DMS 273 (cell line): ENCODE data around the gene DOK7.
A peak's percentile ranks its signal among the peaks of the same experiment; 100 is the strongest.

ENCODE experiments used
- DNase-seq: peaks from one replicate; lab custom pipeline; 2025; ENCODE audit not compliant: unreplicated experiment; lab: John Stamatoyannopoulos, UW

Gene DOK7

DNA sequence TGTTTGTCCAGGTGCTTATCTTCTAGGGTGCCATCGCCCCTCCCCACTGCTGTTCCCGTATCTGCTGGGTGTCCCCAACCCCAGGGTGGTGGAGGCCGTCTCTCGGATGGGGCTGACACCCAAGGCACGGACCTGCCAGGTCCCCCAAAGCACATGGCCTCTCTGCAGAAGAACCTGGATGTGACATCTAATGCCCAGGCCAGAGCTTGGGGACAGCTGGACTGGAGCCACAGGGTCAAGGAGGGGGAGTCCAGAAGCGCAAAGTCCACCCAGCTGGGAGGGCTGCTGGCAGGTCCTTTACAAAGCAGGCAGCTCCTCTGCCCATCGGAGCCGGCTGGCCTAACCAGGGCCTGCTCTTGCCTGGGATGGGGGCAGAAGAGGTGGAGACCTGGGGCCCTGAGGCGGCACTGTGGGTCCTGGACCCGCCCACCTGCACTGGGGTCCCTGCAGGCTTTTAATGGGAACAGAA is 751 bp upstream of the DOK7 start:
- DNase-seq, result no peak

DNA sequence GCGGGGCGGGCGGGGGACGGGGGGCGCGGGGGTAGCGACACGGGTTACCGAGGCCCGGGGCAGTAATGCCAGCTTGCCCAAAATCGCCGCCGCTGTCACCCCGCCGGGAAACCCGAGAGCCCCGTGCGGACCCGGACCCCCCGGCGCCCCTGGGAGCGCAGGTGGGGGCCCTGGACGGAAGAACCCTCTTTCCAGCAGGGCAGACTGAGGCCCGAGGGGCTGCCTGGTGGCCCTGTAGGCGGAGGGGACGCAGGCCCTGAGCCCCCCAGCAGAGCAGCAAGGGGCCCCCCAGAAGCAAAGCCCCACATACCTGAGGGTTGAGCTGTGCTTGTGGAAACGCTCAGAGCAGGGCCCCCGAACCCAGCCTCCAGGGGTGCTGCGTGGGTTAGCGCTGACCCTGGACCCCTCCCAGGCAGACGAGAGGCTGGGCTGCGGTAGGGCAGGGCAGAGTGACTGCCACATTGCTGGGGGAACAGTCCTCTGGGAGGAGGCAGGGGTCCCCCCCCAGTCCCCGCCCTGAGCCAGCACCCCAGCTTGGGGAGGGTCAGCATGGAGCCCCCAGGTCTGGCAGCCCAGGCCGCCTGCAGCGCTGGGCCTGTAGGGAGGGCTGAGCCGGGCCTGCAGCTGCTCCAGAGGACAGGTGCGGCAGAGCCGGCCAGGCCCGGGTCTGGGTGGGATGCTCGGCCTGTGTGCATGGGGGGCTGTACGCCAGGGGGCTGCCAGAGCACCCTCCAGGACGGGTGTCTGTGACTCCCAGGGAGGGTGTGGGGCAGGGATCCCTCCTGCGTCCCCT is 646 bp downstream of the DOK7 start:
- no peak for DNase-seq

- no peak for DNase-seq
Measured at GRCh38 chr4:3464349-3464905, 1.3 kb downstream of the DOK7 start.

GRCh38 chr4:3464911-3465697 is 2.0 kb downstream of the DOK7 start:
- DNase-seq, result no peak

DNA sequence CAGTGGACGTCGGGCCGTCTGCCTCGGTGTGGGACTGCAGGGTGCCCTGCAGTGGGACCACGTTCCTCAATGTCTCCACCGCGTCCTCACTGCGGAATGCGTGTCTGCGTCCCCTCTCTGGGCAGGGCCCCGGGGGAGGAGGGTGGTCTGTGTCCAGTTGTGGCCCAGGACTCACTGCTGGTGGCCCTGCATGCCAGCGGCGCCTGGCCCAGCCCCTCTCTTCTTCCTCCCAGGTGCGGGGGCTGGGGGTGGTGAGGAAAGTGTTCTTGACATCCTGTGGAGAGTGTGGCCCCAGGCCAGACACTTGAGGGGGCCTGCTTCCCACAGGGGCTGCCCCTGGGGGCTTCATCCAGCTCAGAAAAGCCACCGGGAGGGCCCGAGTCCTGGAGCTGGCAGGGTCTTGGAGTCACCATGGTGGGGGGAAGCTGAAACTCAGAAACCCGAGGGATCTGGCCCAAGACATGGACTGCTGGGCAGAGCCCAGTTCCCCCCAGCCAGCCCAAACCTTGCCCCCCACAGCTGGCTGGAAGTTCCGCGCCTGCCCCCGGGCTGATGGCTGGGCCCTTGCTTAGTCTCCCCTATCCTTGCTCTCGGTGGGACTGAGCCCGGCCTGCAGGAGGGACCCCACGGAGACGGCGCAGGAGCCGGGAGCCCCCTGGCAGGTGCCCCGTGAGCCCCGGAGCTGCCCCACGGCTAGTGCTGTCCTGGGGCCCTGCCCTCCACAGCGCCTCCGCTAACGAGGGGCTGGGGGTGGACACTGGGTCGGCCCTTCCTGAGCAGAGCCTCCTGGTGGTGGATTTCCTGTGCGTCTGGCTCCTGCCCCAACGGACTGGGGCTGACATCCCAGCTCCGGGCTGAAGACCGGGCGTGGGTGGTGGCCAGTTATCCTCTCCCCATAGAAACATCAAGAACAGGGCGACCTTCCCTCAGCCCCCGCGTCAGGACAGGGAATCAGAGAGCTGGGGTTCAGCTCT is 2.9 kb downstream of the DOK7 start:
- no peak for DNase-seq

DNA sequence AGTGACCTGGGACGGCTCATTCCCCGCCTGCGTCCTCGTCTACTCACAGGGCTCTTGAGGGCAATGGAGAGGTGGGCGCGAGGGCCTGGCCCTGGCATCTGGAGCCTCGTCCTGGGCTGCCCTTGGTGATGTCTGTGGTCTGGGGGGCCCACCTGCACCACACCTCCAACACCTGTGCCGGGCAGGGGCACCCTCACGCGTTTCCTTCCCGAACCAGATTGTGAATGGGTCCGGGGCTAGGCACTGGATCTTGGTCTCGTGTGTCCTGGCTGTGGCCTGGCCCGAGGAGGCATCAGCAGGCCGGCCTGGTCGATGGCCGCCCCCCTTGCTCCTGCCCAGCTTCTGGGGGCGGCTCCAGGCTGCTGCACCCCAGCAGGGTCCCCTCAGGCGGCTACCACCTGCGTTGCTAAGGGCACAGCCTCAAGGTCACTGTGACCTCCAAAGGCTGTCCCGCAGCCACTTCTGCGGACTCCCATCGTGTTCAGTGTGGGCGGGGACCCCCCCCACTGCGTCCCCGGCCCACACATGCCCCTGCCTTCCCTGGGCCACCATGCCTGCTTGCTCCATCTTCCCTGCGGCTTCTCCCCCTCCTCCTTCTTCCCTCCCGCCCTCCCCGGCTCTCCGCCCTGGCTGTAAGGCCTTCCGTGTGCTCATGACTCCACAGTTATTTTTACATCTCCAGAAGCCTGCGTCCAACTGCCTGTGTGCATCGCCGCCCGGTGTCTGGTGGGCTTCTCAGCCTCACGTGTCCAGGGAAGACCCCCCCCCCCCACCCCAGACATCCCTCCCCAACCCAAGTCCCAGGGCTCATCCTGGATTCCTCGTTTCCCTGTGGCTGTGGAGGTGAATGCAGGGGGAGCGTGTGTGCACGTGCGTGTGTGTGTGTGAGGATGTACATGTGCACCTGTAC is 3.8 kb downstream of the DOK7 start:
- DNase-seq, result no peak

DNA sequence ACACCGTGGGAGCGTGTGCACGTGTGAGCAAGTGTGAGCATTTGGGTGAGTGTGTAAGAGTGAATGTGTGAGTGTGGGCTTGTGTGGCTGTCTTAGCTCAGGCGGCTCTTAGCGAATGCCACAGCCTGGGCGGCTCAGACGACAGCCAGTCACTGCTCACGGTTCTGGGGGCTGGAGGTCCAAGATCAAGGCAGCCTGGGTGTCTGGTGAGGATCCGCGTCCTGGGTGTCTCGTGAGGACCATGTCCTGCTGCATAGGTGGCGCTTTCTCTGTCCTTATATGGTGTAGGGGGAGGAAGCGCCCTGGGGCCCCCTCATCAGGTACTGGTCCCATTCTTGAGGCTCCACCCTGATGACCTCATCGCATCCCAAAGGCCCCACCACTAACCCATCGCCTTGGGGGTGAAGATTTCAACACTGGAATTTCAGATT is 4.5 kb downstream of the DOK7 start:
- DNase-seq, result no peak

- no peak for DNase-seq
Measured at GRCh38 chr4:3468154-3468553, 5.0 kb downstream of the DOK7 start.

DNA sequence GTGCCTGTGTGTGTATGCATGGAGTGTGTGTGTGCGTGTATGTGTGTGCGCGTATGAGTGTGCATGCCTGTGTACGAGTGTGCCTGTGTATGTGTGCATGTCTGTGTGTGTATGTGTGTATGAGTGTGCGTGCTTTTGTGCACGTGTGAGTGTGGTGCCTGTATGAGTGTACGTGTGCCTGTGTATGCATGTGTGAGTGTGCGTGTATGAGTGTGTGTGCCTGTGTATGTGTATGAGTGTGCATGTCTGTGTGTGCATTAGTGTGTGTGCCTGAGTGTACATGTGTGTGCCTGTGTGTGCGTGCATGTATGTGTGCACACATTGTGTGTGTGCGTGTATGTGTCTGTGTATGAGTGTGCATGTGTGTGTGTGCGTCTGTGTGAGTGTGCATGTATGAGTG is 5.7 kb downstream of the DOK7 start:
- DNase-seq, result no peak

DNA sequence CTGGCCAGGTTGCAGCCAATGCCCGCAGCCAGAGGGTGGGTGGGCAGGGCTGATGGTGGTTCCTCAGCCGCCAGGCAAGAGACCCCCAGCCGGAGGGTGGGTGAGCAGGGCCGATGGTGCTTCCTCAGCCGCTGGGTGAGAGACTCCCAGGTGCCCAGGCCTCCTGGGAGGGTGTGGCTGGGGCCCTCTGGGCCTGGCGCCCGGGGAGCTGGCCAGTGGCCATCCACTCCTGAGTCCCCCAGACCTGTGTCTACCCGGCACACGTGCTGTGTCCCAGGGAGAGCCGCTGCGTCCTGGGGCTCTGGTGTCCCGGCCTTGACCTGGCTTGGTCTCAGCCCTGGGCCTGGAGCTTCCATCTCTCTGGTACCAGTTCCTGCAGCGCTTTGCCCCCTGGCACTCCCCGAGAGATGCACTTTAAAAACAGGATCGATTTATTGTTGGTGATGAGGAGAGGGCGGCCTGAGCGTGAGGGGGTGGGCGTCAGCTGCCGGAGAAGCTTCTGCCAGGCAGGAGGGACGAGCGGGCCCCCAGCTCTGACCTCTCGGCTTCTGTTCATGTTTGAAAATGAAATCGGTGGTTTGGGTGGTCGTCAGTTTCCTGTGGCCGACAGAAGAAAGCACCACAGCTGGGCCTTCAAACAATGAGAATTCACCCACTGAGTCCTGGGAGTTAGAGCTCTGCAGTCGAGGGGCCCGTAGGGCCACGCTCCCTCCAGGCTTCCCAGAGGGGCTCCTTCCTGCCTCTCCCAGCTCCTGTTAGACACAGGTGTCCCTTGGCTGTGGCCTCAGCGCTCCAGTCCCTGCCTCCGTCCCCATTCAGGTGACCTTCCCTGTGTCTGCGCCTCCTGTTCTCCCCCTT is 6.5 kb downstream of the DOK7 start:
- DNase-seq, result no peak

GRCh38 chr4:3470244-3471097 is 7.4 kb downstream of the DOK7 start:
- peak; percentile 51 for DNase-seq

- DNase-seq, result no peak
Measured at GRCh38 chr4:3471098-3471760, 8.1 kb downstream of the DOK7 start.

GRCh38 chr4:3471886-3472285 is 8.8 kb downstream of the DOK7 start:
- no peak for DNase-seq

- DNase-seq, result no peak
Measured at GRCh38 chr4:3472411-3473141, 9.5 kb downstream of the DOK7 start.

DNA sequence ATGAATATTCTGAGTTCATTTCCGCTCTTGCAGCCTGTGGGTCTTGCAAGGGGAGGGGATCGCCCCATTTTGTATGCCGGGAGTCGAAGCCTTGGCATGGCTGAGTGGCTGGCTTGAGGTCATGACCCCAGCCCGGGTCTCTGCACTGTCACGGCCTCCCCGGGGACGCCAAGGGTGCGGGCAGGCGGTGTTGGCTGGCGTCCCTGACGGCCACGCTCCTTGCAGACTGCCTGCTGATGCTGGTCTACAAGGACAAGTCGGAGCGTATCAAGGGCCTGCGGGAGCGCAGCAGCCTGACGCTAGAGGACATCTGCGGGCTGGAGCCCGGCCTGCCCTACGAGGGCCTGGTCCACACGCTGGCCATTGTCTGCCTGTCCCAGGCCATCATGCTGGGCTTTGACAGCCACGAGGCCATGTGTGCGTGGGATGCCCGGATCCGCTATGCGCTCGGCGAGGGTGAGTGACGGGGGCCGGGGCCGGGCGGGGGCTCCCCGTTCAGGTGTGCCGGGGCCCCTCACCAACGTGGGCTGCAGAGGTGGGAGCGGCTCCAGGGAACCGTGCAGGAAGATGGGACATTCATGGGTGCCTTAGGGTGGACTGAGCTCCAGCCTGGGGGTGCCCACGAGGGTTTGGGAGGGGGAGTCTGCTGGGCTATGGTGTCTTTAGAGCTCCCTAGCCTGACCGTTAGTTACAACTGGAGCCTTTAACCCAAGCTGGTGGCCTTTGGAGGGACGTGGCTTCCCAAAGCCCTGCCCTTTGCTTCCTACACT is 10.3 kb downstream of the DOK7 start:
- DNase-seq, result no peak
